H9 (cell line): Measurements from ENCODE around the gene SCUBE2. TPM values are rescaled to one million over a fixed set of nuclear protein-coding genes. Genes with fewer than 3 reads are reported as not detected.

Source experiments
- DNase-seq: peaks from one replicate; pipeline ENCODE4 v3.0.0-alpha.2; 2017
- H2AFZ ChIP-seq: one replicate; pipeline ENCODE4 v1.6.1; 2013; ENCODE audit warnings: mild to moderate bottlenecking, low read length, control low read depth, moderate library complexity
- H2AK5ac ChIP-seq: 2 replicates; pipeline ENCODE4 v1.6.1; 2013; ENCODE audit warnings: low read length, control low read depth, mixed read lengths; ENCODE audit not compliant: insufficient read length
- H2BK120ac ChIP-seq: one replicate; pipeline ENCODE4 v1.6.1; 2013; ENCODE audit warnings: low read depth, mild to moderate bottlenecking, low read length, control low read depth, inconsistent platforms; ENCODE audit not compliant: poor library complexity, severe bottlenecking
- H2BK12ac ChIP-seq: 2 replicates; pipeline ENCODE4 v1.6.1; 2013; ENCODE audit warnings: low read length, control low read depth, mixed read lengths, low read depth; ENCODE audit not compliant: insufficient read length
- H2BK15ac ChIP-seq: 2 replicates; pipeline ENCODE4 v1.6.1; 2013; ENCODE audit warnings: low read depth, low read length, control low read depth
- H2BK20ac ChIP-seq: one replicate; pipeline ENCODE4 v1.6.1; 2013; ENCODE audit warnings: low read depth, mild to moderate bottlenecking, low read length, control low read depth, inconsistent platforms; ENCODE audit not compliant: poor library complexity, severe bottlenecking
- H2BK5ac ChIP-seq: 2 replicates; pipeline ENCODE4 v1.6.1; 2013; ENCODE audit warnings: low read length, control low read depth, mixed read lengths; ENCODE audit not compliant: insufficient read length
- H3K14ac ChIP-seq: 2 replicates; pipeline ENCODE4 v1.6.1; 2013; ENCODE audit warnings: low read length, control low read depth; ENCODE audit not compliant: insufficient read depth
- H3K18ac ChIP-seq: 2 replicates; pipeline ENCODE4 v1.6.1; 2013; ENCODE audit warnings: low read depth, mild to moderate bottlenecking, mixed read lengths, low read length, control low read depth; ENCODE audit not compliant: insufficient read length
- H3K23ac ChIP-seq: 2 replicates; pipeline ENCODE4 v1.6.1; 2013; ENCODE audit warnings: low read length, control low read depth, mixed read lengths, low read depth; ENCODE audit not compliant: insufficient read length
- H3K23me2 ChIP-seq: 2 replicates; pipeline ENCODE4 v1.6.1; 2013; ENCODE audit warnings: low read depth, mild to moderate bottlenecking, mixed read lengths, low read length, control low read depth; ENCODE audit not compliant: insufficient read length, poor library complexity, severe bottlenecking
- H3K27ac ChIP-seq: 2 replicates; pipeline ENCODE4 v1.5.1; 2013; ENCODE audit warnings: low read length, control low read depth, mixed read lengths, low read depth; ENCODE audit not compliant: insufficient read length
- H3K27me3 ChIP-seq: 2 replicates; pipeline ENCODE4 v1.6.1; 2013; ENCODE audit warnings: low read length, control low read depth, inconsistent platforms; ENCODE audit not compliant: insufficient read depth
- H3K4ac ChIP-seq: 2 replicates; pipeline ENCODE4 v1.6.1; 2013; ENCODE audit warnings: low read depth, mild to moderate bottlenecking, control low read depth, inconsistent platforms, low read length, moderate library complexity
- H3K4me1 ChIP-seq: 2 replicates; pipeline ENCODE4 v1.6.1; 2013; ENCODE audit warnings: low read length, control low read depth, inconsistent platforms; ENCODE audit not compliant: insufficient read depth
- H3K4me2 ChIP-seq: 2 replicates; pipeline ENCODE4 v1.6.1; 2013; ENCODE audit warnings: low read length, control low read depth, mixed read lengths; ENCODE audit not compliant: insufficient read length, insufficient read depth
- H3K56ac ChIP-seq: 2 replicates; pipeline ENCODE4 v1.6.1; 2013; ENCODE audit warnings: low read depth, mild to moderate bottlenecking, mixed read lengths, low read length, control low read depth; ENCODE audit not compliant: insufficient read length
- H3K79me1 ChIP-seq: 2 replicates; pipeline ENCODE4 v1.6.1; 2013; ENCODE audit warnings: low read depth, mild to moderate bottlenecking, moderate library complexity, low read length, control low read depth, inconsistent platforms; ENCODE audit not compliant: insufficient read depth, poor library complexity, severe bottlenecking
- H3K79me2 ChIP-seq: 2 replicates; pipeline ENCODE4 v1.6.1; 2013; ENCODE audit warnings: low read length, control low read depth, inconsistent platforms; ENCODE audit not compliant: insufficient read depth
- H3K9ac ChIP-seq: 2 replicates; pipeline ENCODE4 v1.6.1; 2013; ENCODE audit warnings: low read length, control low read depth, mixed read lengths; ENCODE audit not compliant: insufficient read length; ENCODE audit errors: extremely low read depth
- H3K9me3 ChIP-seq: one replicate; pipeline ENCODE4 v1.6.1; 2013; ENCODE audit warnings: low read depth, low read length, inconsistent platforms; ENCODE audit not compliant: control insufficient read depth
- H3T11ph ChIP-seq: one replicate; pipeline ENCODE4 v1.6.1; 2013; ENCODE audit warnings: mild to moderate bottlenecking, low read length, control low read depth, inconsistent platforms
- H4K20me1 ChIP-seq: one replicate; pipeline ENCODE4 v1.6.1; 2013; ENCODE audit not compliant: control insufficient read depth, insufficient read length, insufficient read depth
- H4K5ac ChIP-seq: 2 replicates; pipeline ENCODE4 v1.6.1; 2013; ENCODE audit warnings: low read depth, mild to moderate bottlenecking, mixed read lengths, low read length, control low read depth; ENCODE audit not compliant: insufficient read length
- H4K8ac ChIP-seq: replicated peaks from 2 replicates; pipeline ENCODE4 v1.6.1; 2013; ENCODE audit warnings: low read length, control low read depth, mixed read lengths, low read depth; ENCODE audit not compliant: insufficient read length
- H4K91ac ChIP-seq: 2 replicates; pipeline ENCODE4 v1.6.1; 2013; ENCODE audit warnings: low read depth, mild to moderate bottlenecking, moderate library complexity, mixed read lengths, low read length, control low read depth; ENCODE audit not compliant: insufficient read length
- H3K27ac Mint-ChIP-seq, 3 experiments: 2 replicates in 2 of 3; 3 replicates in 1 of 3; pipeline ENCODE4 v1.8.0; 2020 to 2021; ENCODE audit warnings: mixed read lengths in 3 of 3, mild to moderate bottlenecking in 1 of 3, moderate library complexity in 1 of 3
- H3K27me3 Mint-ChIP-seq: 2 replicates; pipeline ENCODE4 v1.8.0; 2021; ENCODE audit warnings: low read depth, mild to moderate bottlenecking, moderate library complexity, mixed read lengths
- H3K36me3 Mint-ChIP-seq, 3 experiments: 2 replicates in 2 of 3; 3 replicates in 1 of 3; pipeline ENCODE4 v1.8.0; 2020 to 2021; ENCODE audit warnings: low read depth in 3 of 3, mixed read lengths in 3 of 3; ENCODE audit not compliant: insufficient read depth in 1 of 3
- H3K4me1 Mint-ChIP-seq, 2 experiments: 2 replicates each; pipeline ENCODE4 v1.8.0; 2020; ENCODE audit warnings: mixed read lengths in 2 of 2
- H3K4me3 Mint-ChIP-seq, 2 experiments: 2 replicates in 1 of 2; 3 replicates in 1 of 2; pipeline ENCODE4 v1.8.0; 2020 to 2021; ENCODE audit warnings: mild to moderate bottlenecking in 2 of 2, mixed read lengths in 2 of 2, moderate library complexity in 1 of 2
- H3K9me3 Mint-ChIP-seq, 2 experiments: 2 replicates in 1 of 2; 3 replicates in 1 of 2; pipeline ENCODE4 v1.8.0; 2020; ENCODE audit warnings: mild to moderate bottlenecking in 2 of 2, mixed read lengths in 2 of 2, moderate library complexity in 1 of 2
- CTCF ChIP-seq: fragments of 200-600 bp; sonication (generic); conservative IDR thresholded peaks from 3 replicates; pipeline ENCODE4 v1.8.0; 2021; ENCODE audit warnings: antibody characterized with exemption, mild to moderate bottlenecking
- WGBS: extraction: QIAGEN DNeasy Blood & Tissue Kit; methylation state at CpG from one replicate; pipeline ENCODE4 v1.1.7; 2013; ENCODE audit warnings: missing lambda C conversion rate, low lambda C conversion rate, mixed read lengths; ENCODE audit not compliant: insufficient read length; ENCODE audit errors: extremely low coverage; 5-methylcytosine and 5-hydroxymethylcytosine counted together
- total RNA-seq: library from RNA; stranded (reverse); gene quantifications from 2 replicates; pipeline ENCODE4 v1.2.1, GENCODE V29; 2021

The SCUBE2 gene
- total RNA-seq, 1 experiment from 2014 or later = 1.6 TPM

DNA sequence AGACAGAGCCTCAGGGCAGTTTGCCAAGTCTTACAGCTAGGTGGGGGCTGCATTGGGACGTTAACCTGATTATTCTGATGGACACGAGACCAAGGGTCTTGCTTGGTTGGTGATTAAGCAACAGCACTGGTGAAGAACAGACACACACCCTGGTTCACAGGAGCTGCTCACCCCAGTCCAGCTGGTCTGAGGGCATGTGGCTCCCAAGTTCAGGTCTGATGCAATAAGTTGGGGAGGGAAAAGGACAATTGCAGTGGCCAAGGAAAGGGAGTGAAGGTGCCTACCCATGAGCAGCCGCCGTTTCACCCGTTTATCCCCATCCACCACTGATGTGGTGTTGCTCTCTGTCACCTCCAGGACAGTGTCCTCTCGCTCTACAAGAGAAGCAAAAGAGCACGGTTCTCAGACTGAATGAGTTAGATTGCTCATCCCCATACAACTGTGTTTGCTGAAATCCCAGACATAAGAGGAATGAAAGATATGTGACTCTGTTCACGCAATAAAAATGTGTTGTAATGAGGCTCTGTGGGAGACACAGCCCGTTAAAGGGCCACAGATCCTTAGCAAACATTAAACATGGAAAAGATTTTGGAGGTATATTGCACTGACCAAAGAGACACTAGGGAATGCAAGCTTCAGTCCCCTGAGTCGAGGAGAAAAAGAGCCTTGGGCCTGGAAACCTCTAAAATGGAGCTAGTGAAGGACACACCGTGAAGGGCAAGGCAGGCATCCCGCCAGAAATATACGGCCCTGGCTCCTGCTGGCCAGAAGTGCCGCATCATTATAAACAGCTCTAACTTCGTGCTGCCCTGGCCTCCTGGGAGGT is 25.6 kb downstream of the SCUBE2 start:
- Histone ChIP-seq H3K27ac (no peak overlapping the region), H4K8ac (no peak overlapping the region), H3K18ac (no peak overlapping the region), H2BK20ac (no peak overlapping the region), H4K91ac (no peak overlapping the region), H3K9me3 (no peaks in the 10 kb centered on the region), H2AFZ (no peak overlapping the region), H3K27me3 (no peaks in the 10 kb centered on the region), H3K9ac (no peak overlapping the region), H3K4me1 (no peaks in the 10 kb centered on the region), H3K14ac (no peak overlapping the region), H3T11ph (no peak overlapping the region), H3K23ac (no peak overlapping the region), H2BK12ac (no peak overlapping the region), H4K20me1 (no peaks in the 10 kb centered on the region), H2BK120ac (no peak overlapping the region), H3K79me2 (no peaks in the 10 kb centered on the region), H3K4me2 (no peak overlapping the region), H2BK5ac (no peak overlapping the region), H2AK5ac (no peak overlapping the region), H2BK15ac (no peak overlapping the region), H3K4ac (no peak overlapping the region), H3K23me2 (no peaks in the 10 kb centered on the region), H3K56ac (no peak overlapping the region), H4K5ac (no peak overlapping the region), H3K79me1 (no peaks in the 10 kb centered on the region)
- peaks cover 17 to 22% of the 10 kb centered on the region in 2 experiments for H3K4me1 Mint-ChIP-seq
- no peak for TF ChIP-seq CTCF
- DNase-seq = no peak
- no peaks in the 10 kb centered on the region for H3K36me3 Mint-ChIP-seq
- WGBS = no CpG with 5 or more reads among the region's 15 CpGs
- H3K27me3 Mint-ChIP-seq = peaks cover 1% of the 10 kb centered on the region
- H3K9me3 Mint-ChIP-seq = no peaks in the 10 kb centered on the region
- H3K27ac Mint-ChIP-seq = peak overlapping the region in 1 of 3 experiments; percentile 62; a peak in 1 of 7 replicates
- no peak overlapping the region for H3K4me3 Mint-ChIP-seq
